ENCODE results near the gene ZNG1B. TPM values are rescaled to one million over a fixed set of nuclear protein-coding genes. Genes with fewer than 3 reads are reported as not detected.
A peak's percentile ranks its signal among the peaks of the same experiment; 100 is the strongest.
"Not testable (repeated sequence)": the region's sequence is repeated elsewhere in the genome, so short reads cannot be mapped to it uniquely, and the experiment has no call there.

ZNG1B gene
- polyA plus RNA-seq, 1 donor: 38.4 TPM

GRCh38 chr2:113521492-113521891 is 84.0 kb downstream of the ZNG1B start:
- WGBS (ENCODE audit: insufficient coverage, low lambda C conversion rate): no CpG with 5 or more reads among the region's 5 CpGs
- not testable (repeated sequence) for H3K4me3 ChIP-seq (ENCODE audit: low read length); H3K36me3 ChIP-seq (ENCODE audit: control insufficient read depth, insufficient read depth, low read length); H3K27me3 ChIP-seq (ENCODE audit: control insufficient read depth, insufficient read depth, low read length); H3K4me1 ChIP-seq (ENCODE audit: control insufficient read depth, insufficient read depth, low read length); DNase-seq; H3K9me3 ChIP-seq (ENCODE audit: control insufficient read depth, low read depth, low read length); H3K27ac ChIP-seq (ENCODE audit: low read length)

GRCh38 chr2:113524986-113525385 is 87.5 kb downstream of the ZNG1B start:
- H3K27me3 ChIP-seq (ENCODE audit: control insufficient read depth, insufficient read depth, low read length); H3K27ac ChIP-seq (ENCODE audit: low read length); H3K9me3 ChIP-seq (ENCODE audit: control insufficient read depth, low read depth, low read length); H3K4me3 ChIP-seq (ENCODE audit: low read length); H3K36me3 ChIP-seq (ENCODE audit: control insufficient read depth, insufficient read depth, low read length); DNase-seq; H3K4me1 ChIP-seq (ENCODE audit: control insufficient read depth, insufficient read depth, low read length): not testable (repeated sequence)
- WGBS (ENCODE audit: insufficient coverage, low lambda C conversion rate): no CpG with 5 or more reads among the region's 1 CpG

GRCh38 chr2:113527350-113528045 is 90.0 kb downstream of the ZNG1B start:
- WGBS (ENCODE audit: insufficient coverage, low lambda C conversion rate): no CpG with 5 or more reads among the region's 12 CpGs
- not testable (repeated sequence) for H3K27ac ChIP-seq (ENCODE audit: low read length); H3K4me1 ChIP-seq (ENCODE audit: control insufficient read depth, insufficient read depth, low read length); DNase-seq; H3K36me3 ChIP-seq (ENCODE audit: control insufficient read depth, insufficient read depth, low read length); H3K9me3 ChIP-seq (ENCODE audit: control insufficient read depth, low read depth, low read length); H3K4me3 ChIP-seq (ENCODE audit: low read length); H3K27me3 ChIP-seq (ENCODE audit: control insufficient read depth, insufficient read depth, low read length)

GRCh38 chr2:113528126-113528525 is 90.6 kb downstream of the ZNG1B start:
- DNase-seq; H3K36me3 ChIP-seq (ENCODE audit: control insufficient read depth, insufficient read depth, low read length); H3K9me3 ChIP-seq (ENCODE audit: control insufficient read depth, low read depth, low read length); H3K27ac ChIP-seq (ENCODE audit: low read length); H3K4me1 ChIP-seq (ENCODE audit: control insufficient read depth, insufficient read depth, low read length); H3K27me3 ChIP-seq (ENCODE audit: control insufficient read depth, insufficient read depth, low read length); H3K4me3 ChIP-seq (ENCODE audit: low read length): not testable (repeated sequence)
- WGBS (ENCODE audit: insufficient coverage, low lambda C conversion rate): no CpG with 5 or more reads among the region's 5 CpGs

GRCh38 chr2:113528904-113529303 is 91.4 kb downstream of the ZNG1B start:
- not testable (repeated sequence) for H3K4me1 ChIP-seq (ENCODE audit: control insufficient read depth, insufficient read depth, low read length); H3K27ac ChIP-seq (ENCODE audit: low read length); DNase-seq; H3K36me3 ChIP-seq (ENCODE audit: control insufficient read depth, insufficient read depth, low read length); H3K4me3 ChIP-seq (ENCODE audit: low read length); H3K9me3 ChIP-seq (ENCODE audit: control insufficient read depth, low read depth, low read length); H3K27me3 ChIP-seq (ENCODE audit: control insufficient read depth, insufficient read depth, low read length)
- WGBS (ENCODE audit: insufficient coverage, low lambda C conversion rate): no CpG with 5 or more reads among the region's 3 CpGs

GRCh38 chr2:113532991-113533390 is 95.5 kb downstream of the ZNG1B start:
- no CpG with 5 or more reads among the region's 4 CpGs for WGBS (ENCODE audit: insufficient coverage, low lambda C conversion rate)
- H3K27me3 ChIP-seq (ENCODE audit: control insufficient read depth, insufficient read depth, low read length); H3K9me3 ChIP-seq (ENCODE audit: control insufficient read depth, low read depth, low read length); H3K27ac ChIP-seq (ENCODE audit: low read length); H3K4me1 ChIP-seq (ENCODE audit: control insufficient read depth, insufficient read depth, low read length); H3K4me3 ChIP-seq (ENCODE audit: low read length); DNase-seq; H3K36me3 ChIP-seq (ENCODE audit: control insufficient read depth, insufficient read depth, low read length): not testable (repeated sequence)

- H3K27ac ChIP-seq (ENCODE audit: low read length); H3K36me3 ChIP-seq (ENCODE audit: control insufficient read depth, insufficient read depth, low read length); H3K4me3 ChIP-seq (ENCODE audit: low read length); H3K27me3 ChIP-seq (ENCODE audit: control insufficient read depth, insufficient read depth, low read length); H3K9me3 ChIP-seq (ENCODE audit: control insufficient read depth, low read depth, low read length); DNase-seq; H3K4me1 ChIP-seq (ENCODE audit: control insufficient read depth, insufficient read depth, low read length): not testable (repeated sequence)
- no CpG with 5 or more reads among the region's 6 CpGs for WGBS (ENCODE audit: insufficient coverage, low lambda C conversion rate)
Measured at GRCh38 chr2:113536573-113536972, 99.1 kb downstream of the ZNG1B start.

GRCh38 chr2:113540834-113541203 is 103.3 kb downstream of the ZNG1B start:
- WGBS (ENCODE audit: insufficient coverage, low lambda C conversion rate): no CpG with 5 or more reads among the region's 5 CpGs
- H3K36me3 ChIP-seq (ENCODE audit: control insufficient read depth, insufficient read depth, low read length); DNase-seq; H3K4me3 ChIP-seq (ENCODE audit: low read length); H3K27me3 ChIP-seq (ENCODE audit: control insufficient read depth, insufficient read depth, low read length); H3K9me3 ChIP-seq (ENCODE audit: control insufficient read depth, low read depth, low read length); H3K4me1 ChIP-seq (ENCODE audit: control insufficient read depth, insufficient read depth, low read length); H3K27ac ChIP-seq (ENCODE audit: low read length): not testable (repeated sequence)

- peak overlapping the region; percentile 35 for H3K4me3 ChIP-seq (ENCODE audit: low read length)
- no CpG with 5 or more reads among the region's 71 CpGs for WGBS (ENCODE audit: insufficient coverage, low lambda C conversion rate)
- not testable (repeated sequence) for H3K36me3 ChIP-seq (ENCODE audit: control insufficient read depth, insufficient read depth, low read length); H3K9me3 ChIP-seq (ENCODE audit: control insufficient read depth, low read depth, low read length); H3K4me1 ChIP-seq (ENCODE audit: control insufficient read depth, insufficient read depth, low read length); H3K27me3 ChIP-seq (ENCODE audit: control insufficient read depth, insufficient read depth, low read length)
- peak in 1 of 2 donors; percentile 63 for DNase-seq
- H3K27ac ChIP-seq (ENCODE audit: low read length): peak overlapping the region; percentile 42
Measured at GRCh38 chr2:113541204-113541975, 103.9 kb downstream of the ZNG1B start.

- H3K27me3 ChIP-seq (ENCODE audit: control insufficient read depth, insufficient read depth, low read length); H3K4me1 ChIP-seq (ENCODE audit: control insufficient read depth, insufficient read depth, low read length); H3K27ac ChIP-seq (ENCODE audit: low read length); H3K9me3 ChIP-seq (ENCODE audit: control insufficient read depth, low read depth, low read length); H3K36me3 ChIP-seq (ENCODE audit: control insufficient read depth, insufficient read depth, low read length); H3K4me3 ChIP-seq (ENCODE audit: low read length): not testable (repeated sequence)
- DNase-seq: peak in 1 of 2 donors; percentile 33
- WGBS (ENCODE audit: insufficient coverage, low lambda C conversion rate): no CpG with 5 or more reads among the region's 64 CpGs
Measured at GRCh38 chr2:113541976-113542485, 104.5 kb downstream of the ZNG1B start.

GRCh38 chr2:113542529-113542928 is 105.0 kb downstream of the ZNG1B start:
- H3K27me3 ChIP-seq (ENCODE audit: control insufficient read depth, insufficient read depth, low read length); H3K27ac ChIP-seq (ENCODE audit: low read length); H3K4me3 ChIP-seq (ENCODE audit: low read length); H3K9me3 ChIP-seq (ENCODE audit: control insufficient read depth, low read depth, low read length); H3K36me3 ChIP-seq (ENCODE audit: control insufficient read depth, insufficient read depth, low read length); H3K4me1 ChIP-seq (ENCODE audit: control insufficient read depth, insufficient read depth, low read length): not testable (repeated sequence)
- peak in 1 of 2 donors; percentile 3 for DNase-seq
- WGBS (ENCODE audit: insufficient coverage, low lambda C conversion rate): no CpG with 5 or more reads among the region's 9 CpGs

Measured in large intestine (tissue), 3 donors.